ENCODE measurements around the gene SURF6.

DNA sequence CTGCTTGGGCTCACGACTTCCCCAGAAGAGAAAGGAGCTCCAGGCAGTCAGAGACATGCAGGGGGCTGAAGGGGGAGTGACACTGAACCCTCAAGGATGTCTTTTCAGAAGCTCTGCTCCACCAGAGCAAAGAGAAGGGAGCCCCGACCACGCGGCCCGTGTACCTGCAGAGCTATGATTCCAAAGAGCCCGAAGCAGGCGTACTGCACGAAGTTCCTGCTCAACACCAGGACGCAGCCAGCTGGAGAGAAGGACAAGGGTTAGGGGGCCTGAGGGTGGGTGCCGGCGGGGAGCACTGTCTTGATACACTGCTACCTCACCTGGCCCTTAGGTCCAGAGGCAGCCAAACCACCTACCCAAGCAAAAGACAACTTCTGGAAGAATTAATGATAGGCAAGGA, 30.4 kb upstream of the SURF6 start:
- no peak for TF ChIP-seq CTCF (IDR thresholded peaks at IDR 0.05)
- no peak for TF ChIP-seq POLR2A (IDR thresholded peaks at IDR 0.05)
- no peak for TF ChIP-seq EP300 (IDR thresholded peaks at IDR 0.05)
